ENCODE results near the gene DIS3.
"Not testable (repeated sequence)": the region's sequence is repeated elsewhere in the genome, so short reads cannot be mapped to it uniquely, and the experiment has no call there.

DIS3 gene

GRCh38 chr13:72781451-72782439 is at the start of gene DIS3, which contains the start of gene PIBF1:
DIS3 (minus strand) TSS chr13:72781900; CDS start chr13:72781832, 68 bp downstream.
PIBF1 (plus strand) TSS chr13:72782133; CDS start chr13:72783470, 1,337 bp downstream.
- peak within 1 kb of the TSS; percentile 84 for H3K9ac ChIP-seq (ENCODE audit: low read length)
- no peaks in the 10 kb centered on the region for H3K9me3 ChIP-seq (ENCODE audit: control insufficient read depth, low read depth, low read length)
- H3K27me3 ChIP-seq (ENCODE audit: control insufficient read depth, insufficient read depth, low read length): no peaks in the 10 kb centered on the region
- H3K27ac ChIP-seq (ENCODE audit: low read length): peak within 1 kb of the TSS; percentile 55
- no peaks in the 10 kb centered on the region for H3K4me1 ChIP-seq (ENCODE audit: control insufficient read depth, low read depth, low read length)
- peak within 1 kb of the TSS; percentile 90 for H3K4me3 ChIP-seq (ENCODE audit: low read length)
- peaks cover 23% of the 10 kb centered on the region for H3K36me3 ChIP-seq (ENCODE audit: control insufficient read depth, low read depth, low read length)

DNA sequence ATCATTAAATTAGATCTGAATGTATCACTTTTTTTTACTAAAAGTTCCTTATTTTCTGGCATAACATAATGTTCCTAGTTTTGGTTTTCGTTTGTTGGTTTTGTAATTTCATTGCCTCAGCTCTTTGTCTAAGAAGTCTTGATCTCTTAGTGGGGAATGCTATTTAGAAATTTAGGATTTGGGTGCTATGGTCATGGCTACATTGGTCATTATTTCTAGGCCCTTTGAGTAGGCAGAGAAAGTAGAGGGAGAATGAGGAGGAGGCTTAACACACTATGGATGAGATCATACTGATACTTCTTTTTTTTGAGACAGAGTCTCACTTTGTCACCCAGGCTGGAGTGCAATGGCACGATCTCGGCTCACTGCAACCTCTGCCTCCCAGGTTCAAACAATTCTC is 42.0 kb upstream of the DIS3 start:
- no peak overlapping the region for H3K27ac ChIP-seq (ENCODE audit: low read length)
- no peaks in the 10 kb centered on the region for H3K9me3 ChIP-seq (ENCODE audit: control insufficient read depth, low read depth, low read length)
- H3K9ac ChIP-seq (ENCODE audit: low read length): no peak overlapping the region
- peaks cover 4% of the 10 kb centered on the region for H3K4me1 ChIP-seq (ENCODE audit: control insufficient read depth, low read depth, low read length)
- H3K4me3 ChIP-seq (ENCODE audit: low read length): no peak overlapping the region
- H3K27me3 ChIP-seq (ENCODE audit: control insufficient read depth, insufficient read depth, low read length): no peaks in the 10 kb centered on the region
- H3K36me3 ChIP-seq (ENCODE audit: control insufficient read depth, low read depth, low read length): no peaks in the 10 kb centered on the region

- no peak overlapping the region for H3K4me3 ChIP-seq (ENCODE audit: low read length)
- peaks cover 4% of the 10 kb centered on the region for H3K4me1 ChIP-seq (ENCODE audit: control insufficient read depth, low read depth, low read length)
- H3K27ac ChIP-seq (ENCODE audit: low read length): no peak overlapping the region
- no peaks in the 10 kb centered on the region for H3K9me3 ChIP-seq (ENCODE audit: control insufficient read depth, low read depth, low read length)
- no peaks in the 10 kb centered on the region for H3K27me3 ChIP-seq (ENCODE audit: control insufficient read depth, insufficient read depth, low read length)
- H3K9ac ChIP-seq (ENCODE audit: low read length): no peak overlapping the region
- no peaks in the 10 kb centered on the region for H3K36me3 ChIP-seq (ENCODE audit: control insufficient read depth, low read depth, low read length)
These were observed 41.4 kb upstream of the DIS3 start for GRCh38 chr13:72823081-72823480.

- no peak overlapping the region for H3K9ac ChIP-seq (ENCODE audit: low read length)
- H3K9me3 ChIP-seq (ENCODE audit: control insufficient read depth, low read depth, low read length): no peaks in the 10 kb centered on the region
- H3K27ac ChIP-seq (ENCODE audit: low read length): no peak overlapping the region
- no peaks in the 10 kb centered on the region for H3K27me3 ChIP-seq (ENCODE audit: control insufficient read depth, insufficient read depth, low read length)
- H3K4me3 ChIP-seq (ENCODE audit: low read length): no peak overlapping the region
- H3K4me1 ChIP-seq (ENCODE audit: control insufficient read depth, low read depth, low read length): peaks cover 4% of the 10 kb centered on the region
- H3K36me3 ChIP-seq (ENCODE audit: control insufficient read depth, low read depth, low read length): no peaks in the 10 kb centered on the region
These were observed 39.2 kb upstream of the DIS3 start for GRCh38 chr13:72820898-72821279.

- Histone ChIP-seq H3K9ac (ENCODE audit: low read length) (no peak overlapping the region), H3K36me3 (ENCODE audit: control insufficient read depth, low read depth, low read length) (no peaks in the 10 kb centered on the region), H3K9me3 (ENCODE audit: control insufficient read depth, low read depth, low read length) (no peaks in the 10 kb centered on the region), H3K4me3 (ENCODE audit: low read length) (no peak overlapping the region), H3K4me1 (ENCODE audit: control insufficient read depth, low read depth, low read length) (peaks cover 4% of the 10 kb centered on the region), H3K27me3 (ENCODE audit: control insufficient read depth, insufficient read depth, low read length) (no peaks in the 10 kb centered on the region), H3K27ac (ENCODE audit: low read length) (no peak overlapping the region)
These were observed 38.6 kb upstream of the DIS3 start for GRCh38 chr13:72820156-72820897.

DNA sequence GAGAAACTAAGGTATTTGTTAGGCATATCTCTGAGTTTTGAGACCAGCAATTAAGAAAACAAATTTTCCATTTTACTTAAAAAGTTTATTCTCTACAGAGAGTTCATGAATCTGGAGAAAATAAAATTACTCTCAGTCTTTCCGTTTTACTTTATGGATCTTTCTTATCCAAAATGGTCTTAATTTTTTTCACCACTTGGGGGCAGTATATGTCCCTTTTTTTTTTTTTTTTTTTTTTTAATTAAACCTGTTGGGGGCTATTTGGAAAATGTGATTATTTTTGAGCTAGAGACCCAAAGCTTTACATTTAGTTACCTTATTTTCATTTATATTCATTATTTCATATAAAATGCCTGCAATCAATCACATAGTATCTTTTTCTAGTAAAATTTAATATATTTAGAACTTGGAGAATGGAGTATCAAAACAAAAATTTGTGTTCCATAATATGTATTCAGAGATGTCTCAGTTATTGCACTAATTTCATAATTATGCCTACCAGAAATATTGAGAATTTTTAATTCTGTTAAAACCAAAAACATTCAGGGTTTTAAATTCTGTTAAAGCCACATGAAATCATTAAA is 27.3 kb upstream of the DIS3 start:
- no peak overlapping the region for H3K4me3 ChIP-seq (ENCODE audit: low read length)
- H3K36me3 ChIP-seq (ENCODE audit: control insufficient read depth, low read depth, low read length): no peaks in the 10 kb centered on the region
- H3K9ac ChIP-seq (ENCODE audit: low read length): no peak overlapping the region
- H3K27me3 ChIP-seq (ENCODE audit: control insufficient read depth, insufficient read depth, low read length): no peaks in the 10 kb centered on the region
- H3K9me3 ChIP-seq (ENCODE audit: control insufficient read depth, low read depth, low read length): no peaks in the 10 kb centered on the region
- H3K4me1 ChIP-seq (ENCODE audit: control insufficient read depth, low read depth, low read length): no peaks in the 10 kb centered on the region
- H3K27ac ChIP-seq (ENCODE audit: low read length): no peak overlapping the region

GRCh38 chr13:72806514-72806913 is 24.8 kb upstream of the DIS3 start:
- not testable (repeated sequence) for H3K4me3 ChIP-seq (ENCODE audit: low read length); H3K9ac ChIP-seq (ENCODE audit: low read length); H3K9me3 ChIP-seq (ENCODE audit: control insufficient read depth, low read depth, low read length); H3K27me3 ChIP-seq (ENCODE audit: control insufficient read depth, insufficient read depth, low read length); H3K4me1 ChIP-seq (ENCODE audit: control insufficient read depth, low read depth, low read length); H3K27ac ChIP-seq (ENCODE audit: low read length); H3K36me3 ChIP-seq (ENCODE audit: control insufficient read depth, low read depth, low read length)

DNA sequence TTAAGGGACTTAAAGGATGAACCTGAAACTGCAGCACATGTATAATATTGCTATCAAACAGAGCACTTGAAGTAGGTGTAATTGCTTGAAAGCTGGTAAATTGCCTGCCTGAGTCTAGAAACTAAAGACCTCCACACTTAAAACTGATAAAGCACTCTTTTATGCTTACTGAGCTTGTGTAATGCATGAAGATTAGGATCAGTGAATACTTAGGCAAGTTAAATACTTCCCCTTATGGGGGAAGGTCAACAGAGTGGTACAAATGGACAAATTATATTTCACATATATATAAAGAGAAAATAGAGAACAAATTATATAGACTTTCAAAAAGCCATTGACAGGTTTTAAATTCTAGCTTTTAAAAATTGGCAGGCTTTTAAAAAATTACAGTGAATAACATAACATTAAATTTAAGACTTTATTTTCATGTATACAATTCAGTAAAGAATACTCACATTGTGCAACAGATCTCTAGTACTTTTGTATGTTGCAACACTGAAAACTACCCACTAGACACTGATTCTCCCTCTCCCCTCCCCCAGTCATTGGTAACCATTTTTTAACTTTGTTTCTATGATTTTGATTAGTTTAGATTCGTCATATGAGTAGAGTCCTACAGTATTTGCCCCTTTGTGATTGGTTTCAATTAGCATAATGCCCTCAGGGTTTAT is 24.1 kb upstream of the DIS3 start:
- Histone ChIP-seq H3K27ac (ENCODE audit: low read length) (no peak overlapping the region), H3K9ac (ENCODE audit: low read length) (no peak overlapping the region), H3K4me1 (ENCODE audit: control insufficient read depth, low read depth, low read length) (no peaks in the 10 kb centered on the region), H3K27me3 (ENCODE audit: control insufficient read depth, insufficient read depth, low read length) (no peaks in the 10 kb centered on the region), H3K9me3 (ENCODE audit: control insufficient read depth, low read depth, low read length) (no peaks in the 10 kb centered on the region), H3K4me3 (ENCODE audit: low read length) (no peak overlapping the region), H3K36me3 (ENCODE audit: control insufficient read depth, low read depth, low read length) (no peaks in the 10 kb centered on the region)

- Histone ChIP-seq H3K27ac (ENCODE audit: low read length) (no peak overlapping the region), H3K9ac (ENCODE audit: low read length) (no peak overlapping the region), H3K36me3 (ENCODE audit: control insufficient read depth, low read depth, low read length) (no peaks in the 10 kb centered on the region), H3K9me3 (ENCODE audit: control insufficient read depth, low read depth, low read length) (no peaks in the 10 kb centered on the region), H3K27me3 (ENCODE audit: control insufficient read depth, insufficient read depth, low read length) (no peaks in the 10 kb centered on the region), H3K4me3 (ENCODE audit: low read length) (no peak overlapping the region), H3K4me1 (ENCODE audit: control insufficient read depth, low read depth, low read length) (no peaks in the 10 kb centered on the region)
These were observed 22.6 kb upstream of the DIS3 start for GRCh38 chr13:72804301-72804700.

DNA sequence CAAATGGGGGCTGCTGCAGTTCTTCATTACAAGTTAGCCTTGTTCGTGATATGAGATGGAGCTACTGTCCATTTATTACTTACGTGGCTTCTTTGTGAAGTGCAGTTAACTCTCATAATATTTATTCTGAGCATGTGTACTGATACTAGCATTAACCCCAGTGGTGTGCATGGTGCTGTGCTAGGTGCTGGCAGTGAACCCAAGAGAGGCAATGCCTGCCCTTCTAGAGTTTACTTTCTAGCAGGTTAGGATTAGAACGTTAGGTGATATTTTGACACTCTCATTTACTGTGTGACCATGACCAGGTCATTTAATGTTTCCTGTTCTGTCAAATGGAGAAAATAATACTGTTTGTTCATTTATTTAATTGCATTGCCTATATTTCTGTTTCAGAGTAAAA is 17.1 kb upstream of the DIS3 start:
- Histone ChIP-seq H3K27me3 (ENCODE audit: control insufficient read depth, insufficient read depth, low read length) (no peaks in the 10 kb centered on the region), H3K9ac (ENCODE audit: low read length) (no peak overlapping the region), H3K36me3 (ENCODE audit: control insufficient read depth, low read depth, low read length) (peaks cover 27% of the 10 kb centered on the region), H3K27ac (ENCODE audit: low read length) (no peak overlapping the region), H3K4me3 (ENCODE audit: low read length) (no peak overlapping the region), H3K4me1 (ENCODE audit: control insufficient read depth, low read depth, low read length) (no peaks in the 10 kb centered on the region), H3K9me3 (ENCODE audit: control insufficient read depth, low read depth, low read length) (no peaks in the 10 kb centered on the region)

DNA sequence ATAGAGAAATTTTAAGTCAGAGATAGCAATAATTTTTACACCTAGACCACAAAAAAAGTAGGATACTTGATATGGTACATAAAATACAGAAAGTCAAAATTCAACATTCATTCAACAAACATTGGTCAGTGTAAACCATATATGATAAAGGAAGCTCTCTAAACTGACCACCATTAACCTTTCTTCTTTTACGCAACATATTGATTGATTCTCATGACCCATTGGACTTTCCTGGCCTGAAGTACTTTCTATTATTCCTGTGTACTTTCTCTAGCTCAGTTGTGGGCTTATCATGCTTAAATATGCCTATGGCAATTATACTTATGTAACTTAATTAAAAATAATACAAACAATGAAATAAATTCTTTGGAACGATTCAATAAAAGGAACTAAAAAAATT is 10.9 kb upstream of the DIS3 start:
- H3K36me3 ChIP-seq (ENCODE audit: control insufficient read depth, low read depth, low read length): peaks cover 27% of the 10 kb centered on the region
- H3K27ac ChIP-seq (ENCODE audit: low read length): no peak overlapping the region
- no peak overlapping the region for H3K4me3 ChIP-seq (ENCODE audit: low read length)
- H3K4me1 ChIP-seq (ENCODE audit: control insufficient read depth, low read depth, low read length): no peaks in the 10 kb centered on the region
- H3K9me3 ChIP-seq (ENCODE audit: control insufficient read depth, low read depth, low read length): no peaks in the 10 kb centered on the region
- H3K27me3 ChIP-seq (ENCODE audit: control insufficient read depth, insufficient read depth, low read length): no peaks in the 10 kb centered on the region
- no peak overlapping the region for H3K9ac ChIP-seq (ENCODE audit: low read length)
